GM18505 (cell line): ENCODE results near the gene RAMP3.
"Not testable (repeated sequence)": the region's sequence is repeated elsewhere in the genome, so short reads cannot be mapped to it uniquely, and the experiment has no call there.

Source experiments
- ATAC-seq: cut with Tn5 transposase; IDR thresholded peaks from one replicate; pipeline ENCODE4 v1.9.1; 2021; ENCODE audit not compliant: unreplicated experiment
- POLR2A ChIP-seq: IDR thresholded peaks from 4 replicates; pipeline ENCODE4 v1.6.1; 2011; ENCODE audit warnings: borderline replicate concordance; ENCODE audit not compliant: insufficient read depth, insufficient read length; ENCODE audit errors: extremely low read depth

The RAMP3 gene

GRCh38 chr7:45145881-45146280 is 11.7 kb upstream of the RAMP3 start:
- no peak for TF ChIP-seq POLR2A
- ATAC-seq: no peak

- no peak for TF ChIP-seq POLR2A
- ATAC-seq: no peak
These were observed 10.8 kb upstream of the RAMP3 start for GRCh38 chr7:45146531-45147379.

- ATAC-seq: no peak
- no peak for TF ChIP-seq POLR2A
These were observed 9.5 kb upstream of the RAMP3 start for GRCh38 chr7:45147858-45148652.

GRCh38 chr7:45148653-45148973 is 9.0 kb upstream of the RAMP3 start:
- no peak for ATAC-seq
- TF ChIP-seq POLR2A: no peak

- TF ChIP-seq POLR2A: no peak
- ATAC-seq: no peak
These were observed 8.0 kb upstream of the RAMP3 start for GRCh38 chr7:45149606-45150005.

GRCh38 chr7:45150199-45150598 is 7.4 kb upstream of the RAMP3 start:
- ATAC-seq: no peak
- TF ChIP-seq POLR2A: no peak

- no peak for TF ChIP-seq POLR2A
- no peak for ATAC-seq
These were observed 6.4 kb upstream of the RAMP3 start for GRCh38 chr7:45151131-45151684.

- ATAC-seq: no peak
These were observed 5.6 kb upstream of the RAMP3 start for GRCh38 chr7:45151967-45152366.

GRCh38 chr7:45153233-45153632 is 4.4 kb upstream of the RAMP3 start:
- ATAC-seq: no peak
- no peak for TF ChIP-seq POLR2A

More at GRCh38 chr7:45151967-45152366, 5.6 kb upstream of the RAMP3 start:
- TF ChIP-seq POLR2A: no peak

- not testable (repeated sequence) for ATAC-seq
These were observed 3.7 kb upstream of the RAMP3 start for GRCh38 chr7:45153861-45154260.

- TF ChIP-seq POLR2A: no peak
- no peak for ATAC-seq
These were observed 2.2 kb upstream of the RAMP3 start for GRCh38 chr7:45155357-45155900.

- no peak for TF ChIP-seq POLR2A
- ATAC-seq: no peak
These were observed 1.6 kb upstream of the RAMP3 start for GRCh38 chr7:45155941-45156340.

- no peak for ATAC-seq
- no peak for TF ChIP-seq POLR2A
These were observed 897 bp upstream of the RAMP3 start for GRCh38 chr7:45156516-45157272.
